T-helper 1 cell treated with Interleukin-12 subunit alpha and Interleukin-12 subunit beta and Interleukin-4 antibody, amounts not matched to agents 30 ng/mL and 1 ng/mL, for 36 hours (primary cell): Measurements from ENCODE around the gene RSPH6A. TPM values are rescaled to one million over a fixed set of nuclear protein-coding genes. Genes with fewer than 3 reads are reported as not detected.

Experiments
- total RNA-seq: library from RNA; stranded (reverse); gene quantifications from 2 replicates; pipeline ENCODE4 v1.2.3, GENCODE V29; 2022

Gene RSPH6A
- total RNA-seq, 1 donor from 2014 or later, result 0.56 TPM

Other genes with a start within 250 kb of the RSPH6A start
- gene OPA3, start 230.5 kb downstream of the RSPH6A start, total RNA-seq, result 14.8 and 15.0 TPM in 2 replicates
- gene GPR4, start 213.1 kb downstream of the RSPH6A start, total RNA-seq, result not detected in 2 replicates
- 113 and 120 TPM in 2 replicates for gene EML2, start 175.9 kb downstream of the RSPH6A start, total RNA-seq
- gene GIPR, start 147.1 kb downstream of the RSPH6A start, total RNA-seq, result 4.2 and 5.3 TPM in 2 replicates
- 489 and 509 TPM in 2 replicates for gene SNRPD2, start 123.4 kb downstream of the RSPH6A start, total RNA-seq
- 6.4 and 10.2 TPM in 2 replicates for gene QPCTL, start 122.6 kb downstream of the RSPH6A start, total RNA-seq
- gene FBXO46, start 84.4 kb downstream of the RSPH6A start, total RNA-seq, result 35.1 and 41.9 TPM in 2 replicates
- not detected in 2 replicates for gene MEIOSIN, start 81.9 kb downstream of the RSPH6A start, total RNA-seq
- gene SIX5, start 46.1 kb downstream of the RSPH6A start, total RNA-seq, result 1.6 and 2.4 TPM in 2 replicates
- 22.5 and 25.9 TPM in 2 replicates for gene DMPK, start 32.8 kb downstream of the RSPH6A start, total RNA-seq
- gene DMWD, start 22.5 kb downstream of the RSPH6A start, total RNA-seq, result 34.9 and 35.1 TPM in 2 replicates
- 107 and 111 TPM in 2 replicates for gene SYMPK, start 47.8 kb upstream of the RSPH6A start, total RNA-seq
- not detected in 2 replicates for gene FOXA3, start 49.0 kb upstream of the RSPH6A start, total RNA-seq
- 15.2 and 16.3 TPM in 2 replicates for gene IRF2BP1, start 70.8 kb upstream of the RSPH6A start, total RNA-seq
- 9.4 and 10.4 TPM in 2 replicates for gene MYPOP, start 87.3 kb upstream of the RSPH6A start, total RNA-seq
- not detected in 2 replicates for gene NANOS2, start 99.5 kb upstream of the RSPH6A start, total RNA-seq
- gene NOVA2, start 158.6 kb upstream of the RSPH6A start, total RNA-seq, result 0.10 and 0.51 TPM in 2 replicates
- gene CCDC61, start 180.2 kb upstream of the RSPH6A start, total RNA-seq, result 24.2 and 24.8 TPM in 2 replicates
- gene PGLYRP1, start 207.7 kb upstream of the RSPH6A start, total RNA-seq, result not detected in 2 replicates
- gene IGFL4, start 225.7 kb upstream of the RSPH6A start, total RNA-seq, result not detected in 2 replicates